ENCODE data around the gene SLC29A1. TPM values are rescaled to one million over a fixed set of nuclear protein-coding genes. Genes with fewer than 3 reads are reported as not detected.

Gene SLC29A1
- total RNA-seq, 1 experiment from 2014 or later, result 7.0 TPM

DNA sequence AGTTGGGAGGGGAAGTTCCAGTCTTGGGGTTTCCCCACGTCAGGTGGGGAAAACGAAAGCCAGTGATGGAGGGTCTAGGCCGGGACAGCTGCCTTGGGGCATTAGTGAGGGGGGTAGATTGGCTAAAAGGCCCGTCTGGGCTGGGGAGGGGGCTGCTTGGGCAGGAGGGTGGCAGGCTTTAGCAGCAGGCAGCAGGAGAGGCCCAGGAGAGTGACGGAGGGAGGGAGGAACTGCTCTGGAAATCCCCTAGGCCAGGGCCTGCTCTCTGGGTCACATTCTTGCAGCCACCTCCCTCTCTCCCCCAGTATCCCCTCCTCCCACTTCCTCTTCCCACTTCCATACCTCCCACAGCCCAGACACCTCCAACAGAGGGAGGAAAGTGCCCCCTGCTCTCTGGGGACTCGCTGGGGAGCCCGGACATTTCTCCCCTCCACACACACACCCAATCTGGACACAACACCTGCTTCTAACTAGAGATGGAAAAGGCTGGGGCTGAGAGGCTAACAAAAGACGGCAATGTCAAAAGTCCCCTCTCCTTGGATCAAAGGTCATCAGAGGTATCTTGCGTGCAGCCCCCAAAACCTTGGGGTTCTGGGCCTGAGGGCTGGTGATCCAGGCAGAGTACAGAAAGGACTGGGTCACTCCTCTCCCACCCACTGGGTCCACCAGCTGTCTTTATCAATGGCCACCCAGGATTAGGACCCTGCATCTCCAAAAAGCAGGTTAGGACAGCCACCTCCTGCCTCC, 40.1 kb downstream of the SLC29A1 start:
- Mint-ChIP-seq H3K4me3 (ENCODE audit: unreplicated experiment) (peak overlapping the region; percentile 91), H3K27ac (ENCODE audit: low read depth, unreplicated experiment) (peak overlapping the region; percentile 77), H3K27me3 (ENCODE audit: insufficient read depth, unreplicated experiment) (no peaks in the 10 kb centered on the region), H3K36me3 (ENCODE audit: insufficient read depth, unreplicated experiment) (no peaks in the 10 kb centered on the region), H3K9me3 (ENCODE audit: unreplicated experiment) (no peaks in the 10 kb centered on the region), H3K4me1 (ENCODE audit: insufficient read depth, unreplicated experiment) (peaks cover 23% of the 10 kb centered on the region)
- TF ChIP-seq, protein P1, sequence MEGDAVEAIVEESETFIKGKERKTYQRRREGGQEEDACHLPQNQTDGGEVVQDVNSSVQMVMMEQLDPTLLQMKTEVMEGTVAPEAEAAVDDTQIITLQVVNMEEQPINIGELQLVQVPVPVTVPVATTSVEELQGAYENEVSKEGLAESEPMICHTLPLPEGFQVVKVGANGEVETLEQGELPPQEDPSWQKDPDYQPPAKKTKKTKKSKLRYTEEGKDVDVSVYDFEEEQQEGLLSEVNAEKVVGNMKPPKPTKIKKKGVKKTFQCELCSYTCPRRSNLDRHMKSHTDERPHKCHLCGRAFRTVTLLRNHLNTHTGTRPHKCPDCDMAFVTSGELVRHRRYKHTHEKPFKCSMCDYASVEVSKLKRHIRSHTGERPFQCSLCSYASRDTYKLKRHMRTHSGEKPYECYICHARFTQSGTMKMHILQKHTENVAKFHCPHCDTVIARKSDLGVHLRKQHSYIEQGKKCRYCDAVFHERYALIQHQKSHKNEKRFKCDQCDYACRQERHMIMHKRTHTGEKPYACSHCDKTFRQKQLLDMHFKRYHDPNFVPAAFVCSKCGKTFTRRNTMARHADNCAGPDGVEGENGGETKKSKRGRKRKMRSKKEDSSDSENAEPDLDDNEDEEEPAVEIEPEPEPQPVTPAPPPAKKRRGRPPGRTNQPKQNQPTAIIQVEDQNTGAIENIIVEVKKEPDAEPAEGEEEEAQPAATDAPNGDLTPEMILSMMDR (IDR thresholded peaks at IDR 0.05; ENCODE audit: unreplicated experiment), result no peak
- CTCF ChIA-PET, result interaction anchor here (0.8 to 1.9 kb wide), 6 partner anchors 21 to 95 kb away, joined by 3 to 8 read pairs (median 4); no protein-coding TSS in a partner anchor
- POLR2A ChIA-PET, result interaction anchor here (1.6 to 3.3 kb wide), 2 partner anchors 16 to 76 kb away, joined by 7 to 25 read pairs; partner anchors contain the start of gene HSP90AB1
- DNase-seq (ENCODE audit: unreplicated experiment), result no peak
- no TSS peak for BruUV-seq (replicated peaks)
- intact Hi-C loops (cut with micrococcal nuclease), result loop anchor here (2.0 kb wide), 1 partner anchor 49 kb away; the partner anchor contains the start of gene AARS2

DNA sequence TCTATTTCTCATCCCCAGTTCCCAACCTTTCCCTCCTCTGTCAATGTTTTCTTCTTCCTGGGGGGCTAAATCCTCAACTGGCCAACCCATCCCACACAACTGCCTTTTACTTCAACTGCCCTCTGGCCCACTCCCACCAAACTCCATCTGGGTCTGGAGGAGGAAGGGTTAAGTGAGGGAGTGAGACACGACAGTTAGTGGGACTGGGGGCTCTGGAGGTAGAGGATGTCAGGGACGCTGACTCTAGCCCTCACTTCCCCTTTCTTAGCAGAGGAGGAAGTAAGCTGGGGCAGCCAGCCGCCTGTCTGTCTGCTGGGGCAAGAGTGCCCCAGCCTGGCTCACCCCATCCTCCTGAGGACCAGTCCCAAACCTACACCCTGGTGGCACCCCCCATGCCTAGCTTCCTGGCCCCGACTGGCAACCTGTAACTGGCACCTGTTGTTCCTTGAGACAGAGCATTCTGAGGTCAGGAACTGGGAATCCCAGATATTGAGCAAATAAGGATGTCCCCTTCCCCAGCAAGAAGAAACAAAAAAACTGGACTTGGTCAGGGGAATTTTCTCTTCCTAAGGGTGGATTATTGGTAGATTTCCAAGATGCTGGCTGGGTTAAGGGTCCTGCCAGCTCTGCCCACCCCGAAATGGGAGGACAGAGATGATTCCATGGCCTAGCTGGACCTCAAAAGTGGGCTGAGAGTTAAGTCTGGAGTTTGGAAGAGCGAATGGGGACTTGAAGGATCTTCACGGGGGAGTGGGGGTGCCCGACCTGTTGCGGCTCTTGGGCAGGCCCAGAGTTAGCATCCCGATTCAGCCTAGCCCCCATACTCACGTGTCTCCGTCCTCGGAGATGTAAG, 41.0 kb downstream of the SLC29A1 start:
- H3K36me3 Mint-ChIP-seq (ENCODE audit: insufficient read depth, unreplicated experiment), result no peaks in the 10 kb centered on the region
- BruUV-seq (replicated peaks), result no TSS peak
- TF ChIP-seq, protein P1 (IDR thresholded peaks at IDR 0.05; ENCODE audit: unreplicated experiment), result no peak
- DNase-seq (ENCODE audit: unreplicated experiment), result no peak
- H3K4me3 Mint-ChIP-seq (ENCODE audit: unreplicated experiment), result peak overlapping the region; percentile 91
- H3K27me3 Mint-ChIP-seq (ENCODE audit: insufficient read depth, unreplicated experiment), result peaks cover 1% of the 10 kb centered on the region
- no peaks in the 10 kb centered on the region for H3K9me3 Mint-ChIP-seq (ENCODE audit: unreplicated experiment)
- peak overlapping the region; percentile 77 for H3K27ac Mint-ChIP-seq (ENCODE audit: low read depth, unreplicated experiment)
- peaks cover 23% of the 10 kb centered on the region for H3K4me1 Mint-ChIP-seq (ENCODE audit: insufficient read depth, unreplicated experiment)
- POLR2A ChIA-PET, result interaction anchor here (1.3 to 3.3 kb wide), 4 partner anchors 8 to 75 kb away, joined by 3 to 25 read pairs (median 7); partner anchors contain the start of gene HSP90AB1
- intact Hi-C loops (cut with micrococcal nuclease), result loop anchor here (2.0 to 5.0 kb wide), 2 partner anchors 48 to 193 kb away; partner anchors contain the start of gene AARS2
- CTCF ChIA-PET, result interaction anchor here (0.7 to 1.9 kb wide), 9 partner anchors 9 to 96 kb away, joined by 3 to 8 read pairs (median 3); no protein-coding TSS in a partner anchor

- TF ChIP-seq, protein P1 (IDR thresholded peaks at IDR 0.05; ENCODE audit: unreplicated experiment), result no peak
- H3K4me3 Mint-ChIP-seq (ENCODE audit: unreplicated experiment), result peak within 1 kb of the TSS; percentile 91
- H3K27ac Mint-ChIP-seq (ENCODE audit: low read depth, unreplicated experiment), result peak within 1 kb of the TSS; percentile 77
- BruUV-seq (replicated peaks), result TSS peak; percentile 73
- H3K9me3 Mint-ChIP-seq (ENCODE audit: unreplicated experiment), result no peaks in the 10 kb centered on the region
- DNase-seq (ENCODE audit: unreplicated experiment), result peak; percentile 92
- ChIA-PET POLR2A (interaction anchor here (1.3 to 3.3 kb wide), 4 partner anchors 8 to 74 kb away, joined by 3 to 25 read pairs (median 7); partner anchors contain the start of gene HSP90AB1), CTCF (interaction anchor here (0.7 to 5.8 kb wide), 8 partner anchors 8 to 76 kb away, joined by 3 to 214 read pairs (median 5); partner anchors contain the start of gene SLC35B2)
- H3K4me1 Mint-ChIP-seq (ENCODE audit: insufficient read depth, unreplicated experiment), result peaks cover 23% of the 10 kb centered on the region
- intact Hi-C loops (cut with micrococcal nuclease), result loop anchor here (2.0 to 5.0 kb wide), 2 partner anchors 48 to 192 kb away; partner anchors contain the start of gene AARS2
- peaks cover 9% of the 10 kb centered on the region for H3K27me3 Mint-ChIP-seq (ENCODE audit: insufficient read depth, unreplicated experiment)
- H3K36me3 Mint-ChIP-seq (ENCODE audit: insufficient read depth, unreplicated experiment), result no peaks in the 10 kb centered on the region
Measured at GRCh38 chr6:44265007-44265721, 41.8 kb downstream of the SLC29A1 start, which contains the start of gene NFKBIE. Gene NFKBIE (minus strand): TSS chr6:44265551. CDS start chr6:44265346, 205 bp downstream.
